NT2/D1 (cell line): ENCODE measurements around the gene BUD23.

Source experiments
- SUZ12 ChIP-seq: IDR thresholded peaks from 2 replicates; pipeline ENCODE4 v1.6.1; 2011; ENCODE audit not compliant: insufficient read length, insufficient read depth; ENCODE audit errors: extremely low read depth
- YY1 ChIP-seq: IDR thresholded peaks from 2 replicates; pipeline ENCODE4 v1.6.1; 2011; ENCODE audit not compliant: insufficient read length, insufficient read depth
- ZNF274 ChIP-seq: IDR thresholded peaks from 2 replicates; pipeline ENCODE4 v1.6.1; 2011; ENCODE audit warnings: mild to moderate bottlenecking, low read depth, low read length

GRCh38 chr7:73681031-73681430, 2.4 kb upstream of the BUD23 start:
- TF ChIP-seq ZNF274: no peak
- no peak for TF ChIP-seq SUZ12
- no peak for TF ChIP-seq YY1
